Osteocyte (in vitro differentiated cells): ENCODE data around the gene PSMD6. TPM values are rescaled to one million over a fixed set of nuclear protein-coding genes. Genes with fewer than 3 reads are reported as not detected.

Experiments used
- DNase-seq: peaks from one replicate; pipeline ENCODE4 v3.0.0; 2021; ENCODE audit warnings: mixed read lengths; ENCODE audit not compliant: unreplicated experiment; ENCODE audit errors: extremely low spot score
- H3K27ac Mint-ChIP-seq: one replicate; pipeline ENCODE4 v1.8.0; 2021; ENCODE audit warnings: mild to moderate bottlenecking, mixed read lengths; ENCODE audit not compliant: unreplicated experiment
- H3K27me3 Mint-ChIP-seq: one replicate; pipeline ENCODE4 v1.8.0; 2021; ENCODE audit warnings: mixed read lengths; ENCODE audit not compliant: unreplicated experiment
- H3K36me3 Mint-ChIP-seq: one replicate; pipeline ENCODE4 v1.8.0; 2021; ENCODE audit warnings: mixed read lengths; ENCODE audit not compliant: unreplicated experiment
- H3K4me1 Mint-ChIP-seq: one replicate; pipeline ENCODE4 v1.8.0; 2021; ENCODE audit warnings: mixed read lengths; ENCODE audit not compliant: unreplicated experiment
- H3K4me3 Mint-ChIP-seq: one replicate; pipeline ENCODE4 v1.8.0; 2021; ENCODE audit warnings: mild to moderate bottlenecking, moderate library complexity, mixed read lengths; ENCODE audit not compliant: unreplicated experiment
- H3K9me3 Mint-ChIP-seq: one replicate; pipeline ENCODE4 v1.8.0; 2021; ENCODE audit warnings: mixed read lengths; ENCODE audit not compliant: unreplicated experiment
- total RNA-seq: library from RNA; stranded (reverse); gene quantifications from 2 replicates; pipeline ENCODE4 v1.2.1, GENCODE V29; 2021
- TF ChIP-seq, protein P1 (sequence below): fragments of 200-600 bp; sonication (generic); IDR thresholded peaks from 2 replicates; pipeline ENCODE4 v1.5.0; 2021; ENCODE audit warnings: antibody characterized with exemption, mild to moderate bottlenecking, moderate library complexity

The PSMD6 gene
- total RNA-seq, 1 donor from 2014 or later, result 72.6 TPM

DNA sequence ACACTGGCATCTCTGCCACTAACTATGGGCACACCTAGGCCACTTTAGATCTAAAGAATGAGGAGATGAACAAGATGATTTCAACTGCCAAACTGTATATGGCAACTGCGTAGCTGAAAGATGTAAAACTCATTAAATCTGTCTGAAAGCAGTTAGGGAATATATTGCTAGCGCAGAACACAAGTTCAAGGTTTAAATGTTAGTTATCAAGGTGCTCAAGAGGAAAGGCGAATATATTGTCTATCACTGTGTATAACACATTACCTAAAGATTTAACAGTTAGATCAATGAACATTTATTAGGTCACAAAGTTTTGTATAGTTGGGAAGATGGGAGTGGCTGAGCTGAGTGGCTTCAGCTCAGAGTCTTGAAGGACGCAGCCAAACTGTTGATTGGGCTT is 33.9 kb upstream of the PSMD6 start:
- no peak for DNase-seq
- Mint-ChIP-seq H3K27me3 (no peaks in the 10 kb centered on the region), H3K36me3 (no peaks in the 10 kb centered on the region), H3K9me3 (no peaks in the 10 kb centered on the region), H3K4me1 (peaks cover 14% of the 10 kb centered on the region), H3K27ac (no peak overlapping the region), H3K4me3 (no peak overlapping the region)
- TF ChIP-seq, protein P1, sequence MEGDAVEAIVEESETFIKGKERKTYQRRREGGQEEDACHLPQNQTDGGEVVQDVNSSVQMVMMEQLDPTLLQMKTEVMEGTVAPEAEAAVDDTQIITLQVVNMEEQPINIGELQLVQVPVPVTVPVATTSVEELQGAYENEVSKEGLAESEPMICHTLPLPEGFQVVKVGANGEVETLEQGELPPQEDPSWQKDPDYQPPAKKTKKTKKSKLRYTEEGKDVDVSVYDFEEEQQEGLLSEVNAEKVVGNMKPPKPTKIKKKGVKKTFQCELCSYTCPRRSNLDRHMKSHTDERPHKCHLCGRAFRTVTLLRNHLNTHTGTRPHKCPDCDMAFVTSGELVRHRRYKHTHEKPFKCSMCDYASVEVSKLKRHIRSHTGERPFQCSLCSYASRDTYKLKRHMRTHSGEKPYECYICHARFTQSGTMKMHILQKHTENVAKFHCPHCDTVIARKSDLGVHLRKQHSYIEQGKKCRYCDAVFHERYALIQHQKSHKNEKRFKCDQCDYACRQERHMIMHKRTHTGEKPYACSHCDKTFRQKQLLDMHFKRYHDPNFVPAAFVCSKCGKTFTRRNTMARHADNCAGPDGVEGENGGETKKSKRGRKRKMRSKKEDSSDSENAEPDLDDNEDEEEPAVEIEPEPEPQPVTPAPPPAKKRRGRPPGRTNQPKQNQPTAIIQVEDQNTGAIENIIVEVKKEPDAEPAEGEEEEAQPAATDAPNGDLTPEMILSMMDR, result no peak

DNA sequence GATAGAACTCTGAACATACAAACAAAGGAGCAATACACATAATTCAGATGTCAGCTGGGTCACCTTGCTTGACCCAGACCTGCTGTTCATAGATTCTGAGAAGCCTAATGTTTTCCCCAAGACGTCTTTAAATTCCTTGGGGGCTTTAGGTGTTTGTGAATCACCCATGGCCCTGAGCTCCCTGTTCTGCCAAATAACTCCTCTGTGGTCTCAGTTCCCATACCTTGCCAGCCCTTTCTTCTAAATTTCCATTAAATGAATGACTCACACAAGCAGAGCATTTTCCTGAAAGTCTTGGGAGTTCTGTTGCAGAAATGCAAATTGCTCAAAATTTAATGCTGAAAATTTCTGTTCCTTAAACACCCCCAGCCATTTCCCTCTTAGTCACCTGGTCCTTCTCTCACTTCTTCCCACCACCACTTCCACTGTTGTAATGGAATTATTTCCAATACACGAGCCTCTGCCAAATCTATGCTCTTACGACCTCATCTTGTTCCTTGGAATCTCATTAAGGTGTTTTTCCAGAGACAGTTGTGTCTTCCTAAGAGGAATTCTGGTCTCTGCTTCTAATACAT is 33.4 kb upstream of the PSMD6 start:
- peaks cover 14% of the 10 kb centered on the region for H3K4me1 Mint-ChIP-seq
- DNase-seq, result no peak
- no peaks in the 10 kb centered on the region for H3K27me3 Mint-ChIP-seq
- no peaks in the 10 kb centered on the region for H3K9me3 Mint-ChIP-seq
- H3K4me3 Mint-ChIP-seq, result no peak overlapping the region
- no peaks in the 10 kb centered on the region for H3K36me3 Mint-ChIP-seq
- TF ChIP-seq, protein P1, result no peak
- no peak overlapping the region for H3K27ac Mint-ChIP-seq

DNA sequence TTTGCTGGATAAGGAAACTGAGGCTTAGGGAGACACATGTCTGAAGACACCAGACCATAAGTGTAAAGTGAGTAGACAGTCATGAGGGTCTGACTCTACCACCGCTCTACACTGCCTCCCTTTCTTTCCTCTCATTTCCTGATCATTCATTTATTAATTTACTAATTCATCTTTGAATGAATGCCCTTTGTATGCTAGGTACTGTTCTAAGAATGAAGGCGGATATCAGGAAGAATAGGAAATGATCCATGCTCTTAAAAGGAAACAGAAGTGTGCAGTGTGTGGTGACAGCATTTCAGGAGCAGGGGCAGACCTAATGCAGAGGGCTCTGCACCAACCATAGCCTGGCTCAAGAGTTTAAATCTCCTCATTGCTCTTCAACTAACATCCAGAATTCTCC is 31.8 kb upstream of the PSMD6 start:
- Mint-ChIP-seq H3K27me3 (no peaks in the 10 kb centered on the region), H3K36me3 (no peaks in the 10 kb centered on the region), H3K4me1 (peaks cover 11% of the 10 kb centered on the region), H3K27ac (no peak overlapping the region), H3K4me3 (no peak overlapping the region), H3K9me3 (no peaks in the 10 kb centered on the region)
- TF ChIP-seq, protein P1, result no peak
- DNase-seq, result no peak

DNA sequence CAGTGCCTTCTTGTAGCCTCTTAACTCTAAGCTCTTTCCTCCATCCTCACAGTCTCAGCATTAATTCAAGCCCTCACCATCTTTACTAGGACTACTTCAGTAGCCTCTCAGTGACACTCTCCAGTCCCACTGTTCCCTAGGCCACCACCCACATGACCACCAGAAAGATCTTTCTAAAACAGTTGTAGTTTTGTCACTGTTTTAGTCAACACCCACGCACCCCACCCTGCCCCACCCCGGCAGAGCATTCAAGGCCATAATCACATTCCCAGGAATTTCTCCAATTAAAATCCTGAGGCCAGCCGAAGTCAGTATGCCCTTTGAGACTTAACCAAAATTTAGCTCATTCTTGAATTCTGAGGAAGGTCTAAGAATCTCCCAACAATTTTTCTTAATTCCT is 31.2 kb upstream of the PSMD6 start:
- Mint-ChIP-seq H3K4me1 (peaks cover 5% of the 10 kb centered on the region), H3K9me3 (no peaks in the 10 kb centered on the region), H3K4me3 (no peak overlapping the region), H3K27me3 (no peaks in the 10 kb centered on the region), H3K27ac (no peak overlapping the region), H3K36me3 (no peaks in the 10 kb centered on the region)
- no peak for DNase-seq
- TF ChIP-seq, protein P1, result no peak

DNA sequence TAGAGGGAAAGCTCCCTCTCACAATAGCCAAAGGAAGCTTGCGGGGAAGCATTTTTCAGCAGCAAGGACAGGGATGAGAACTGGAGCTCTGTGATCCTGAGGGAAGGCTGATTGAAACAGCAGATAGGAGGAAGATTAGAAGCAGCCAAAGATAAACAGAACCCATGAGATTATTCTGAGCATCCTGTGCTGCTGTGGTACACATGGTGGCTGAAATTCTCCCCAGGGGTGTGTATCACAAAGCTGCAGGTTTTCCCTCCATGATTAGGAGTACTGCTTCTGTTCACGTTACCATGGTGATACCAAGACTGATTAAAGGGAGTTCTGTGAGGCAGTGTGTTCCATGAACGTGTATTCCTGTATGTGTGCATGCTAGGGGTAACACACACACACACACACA is 30.3 kb upstream of the PSMD6 start:
- TF ChIP-seq, protein P1, result no peak
- H3K27ac Mint-ChIP-seq, result no peak overlapping the region
- no peaks in the 10 kb centered on the region for H3K27me3 Mint-ChIP-seq
- no peaks in the 10 kb centered on the region for H3K4me1 Mint-ChIP-seq
- H3K4me3 Mint-ChIP-seq, result no peak overlapping the region
- H3K36me3 Mint-ChIP-seq, result no peaks in the 10 kb centered on the region
- no peak for DNase-seq
- H3K9me3 Mint-ChIP-seq, result no peaks in the 10 kb centered on the region
